ENCODE results near the gene E4F1. TPM values are rescaled to one million over a fixed set of nuclear protein-coding genes. Genes with fewer than 3 reads are reported as not detected.

E4F1 gene
- polyA plus RNA-seq, 1 experiment = 17.6 TPM

- Histone ChIP-seq H3K27me3 (ENCODE audit: control insufficient read depth, insufficient read depth, low read length) (peaks cover 28% of the 10 kb centered on the region), H3K4me3 (ENCODE audit: low read depth, low read length) (no peak overlapping the region), H3K36me3 (ENCODE audit: control insufficient read depth, insufficient read depth, low read length) (no peaks in the 10 kb centered on the region)
- no peak for DNase-seq (ENCODE audit: low read depth)
- TF ChIP-seq, protein P1, sequence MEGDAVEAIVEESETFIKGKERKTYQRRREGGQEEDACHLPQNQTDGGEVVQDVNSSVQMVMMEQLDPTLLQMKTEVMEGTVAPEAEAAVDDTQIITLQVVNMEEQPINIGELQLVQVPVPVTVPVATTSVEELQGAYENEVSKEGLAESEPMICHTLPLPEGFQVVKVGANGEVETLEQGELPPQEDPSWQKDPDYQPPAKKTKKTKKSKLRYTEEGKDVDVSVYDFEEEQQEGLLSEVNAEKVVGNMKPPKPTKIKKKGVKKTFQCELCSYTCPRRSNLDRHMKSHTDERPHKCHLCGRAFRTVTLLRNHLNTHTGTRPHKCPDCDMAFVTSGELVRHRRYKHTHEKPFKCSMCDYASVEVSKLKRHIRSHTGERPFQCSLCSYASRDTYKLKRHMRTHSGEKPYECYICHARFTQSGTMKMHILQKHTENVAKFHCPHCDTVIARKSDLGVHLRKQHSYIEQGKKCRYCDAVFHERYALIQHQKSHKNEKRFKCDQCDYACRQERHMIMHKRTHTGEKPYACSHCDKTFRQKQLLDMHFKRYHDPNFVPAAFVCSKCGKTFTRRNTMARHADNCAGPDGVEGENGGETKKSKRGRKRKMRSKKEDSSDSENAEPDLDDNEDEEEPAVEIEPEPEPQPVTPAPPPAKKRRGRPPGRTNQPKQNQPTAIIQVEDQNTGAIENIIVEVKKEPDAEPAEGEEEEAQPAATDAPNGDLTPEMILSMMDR (IDR thresholded peaks at IDR 0.05; ENCODE audit: insufficient read depth, low read depth, low read length) = no peak
- ChIA-PET POLR2A (interaction anchor here (0.5 kb wide), 1 partner anchor 15 kb away, joined by 3 read pairs; no protein-coding TSS in a partner anchor), CTCF (interaction anchor here (0.6 to 1.7 kb wide), 4 partner anchors 13 to 1540 kb away, joined by 3 to 5 read pairs (median 3); partner anchors contain the start of gene TRAF7)
These were observed 29.1 kb upstream of the E4F1 start for GRCh38 chr16:2194166-2194834.

GRCh38 chr16:2194852-2195321 is 28.5 kb upstream of the E4F1 start:
- ChIA-PET CTCF (interaction anchor here (0.6 to 1.7 kb wide), 5 partner anchors 14 to 1541 kb away, joined by 3 to 5 read pairs (median 3); partner anchors contain the start of gene TRAF7), POLR2A (no interaction called here)
- Histone ChIP-seq H3K27me3 (ENCODE audit: control insufficient read depth, insufficient read depth, low read length) (peaks cover 29% of the 10 kb centered on the region), H3K4me3 (ENCODE audit: low read depth, low read length) (no peak overlapping the region), H3K36me3 (ENCODE audit: control insufficient read depth, insufficient read depth, low read length) (no peaks in the 10 kb centered on the region)
- TF ChIP-seq, protein P1 (IDR thresholded peaks at IDR 0.05; ENCODE audit: insufficient read depth, low read depth, low read length) = peak; percentile 13; the same call in 1 of the 2 replicates
- no peak for DNase-seq (ENCODE audit: low read depth)

DNA sequence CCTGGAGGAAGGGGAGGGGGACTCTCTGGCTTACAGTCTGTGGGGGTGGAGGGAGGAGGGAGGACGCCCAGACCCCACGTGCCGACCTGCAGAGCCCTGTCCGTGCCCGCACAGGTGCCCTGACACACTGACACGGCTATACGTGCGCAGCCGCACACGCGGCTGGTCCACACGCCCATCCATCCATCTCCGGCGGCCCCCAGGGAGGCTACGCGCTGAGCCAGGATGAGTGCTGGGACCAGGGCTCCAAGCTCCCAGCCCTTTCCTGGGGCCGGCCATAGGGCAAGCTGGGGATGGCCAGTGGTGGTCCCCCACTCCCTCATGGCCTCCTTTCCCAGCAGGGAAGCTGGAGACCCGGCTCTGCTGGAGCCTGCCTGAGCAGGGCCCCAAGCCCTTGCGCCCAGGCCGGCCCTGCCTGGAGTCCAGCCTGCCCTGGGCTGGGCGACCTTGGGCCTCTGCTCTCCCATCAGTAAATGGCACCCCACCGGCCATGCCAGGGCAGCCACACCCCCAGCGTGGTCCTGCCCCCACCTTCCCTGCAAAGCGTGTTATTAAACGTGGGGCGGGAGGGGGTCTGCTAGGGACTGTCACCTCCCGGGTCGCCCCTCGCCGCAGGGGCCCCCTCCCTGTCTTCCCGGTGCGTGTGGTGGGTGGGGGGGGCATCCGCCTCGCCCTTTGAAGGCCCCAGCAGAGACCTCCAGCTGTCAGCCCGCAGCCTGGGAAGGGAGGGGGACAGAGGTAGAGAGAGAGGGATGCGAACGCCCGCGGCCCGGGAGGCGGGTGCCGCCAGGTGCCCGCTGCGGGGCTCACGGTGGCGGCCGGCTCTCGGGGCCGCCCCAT is 27.8 kb upstream of the E4F1 start:
- no peaks in the 10 kb centered on the region for H3K36me3 ChIP-seq (ENCODE audit: control insufficient read depth, insufficient read depth, low read length)
- DNase-seq (ENCODE audit: low read depth) = no peak
- H3K27me3 ChIP-seq (ENCODE audit: control insufficient read depth, insufficient read depth, low read length) = peaks cover 31% of the 10 kb centered on the region
- TF ChIP-seq, protein P1 (IDR thresholded peaks at IDR 0.05; ENCODE audit: insufficient read depth, low read depth, low read length) = no peak
- no peak overlapping the region for H3K4me3 ChIP-seq (ENCODE audit: low read depth, low read length)
- POLR2A ChIA-PET = no interaction called here
- CTCF ChIA-PET = interaction anchor here (0.5 to 1.5 kb wide), 5 partner anchors 14 to 139 kb away, joined by 3 to 4 read pairs (median 3); partner anchors contain the start of gene ECI1

DNA sequence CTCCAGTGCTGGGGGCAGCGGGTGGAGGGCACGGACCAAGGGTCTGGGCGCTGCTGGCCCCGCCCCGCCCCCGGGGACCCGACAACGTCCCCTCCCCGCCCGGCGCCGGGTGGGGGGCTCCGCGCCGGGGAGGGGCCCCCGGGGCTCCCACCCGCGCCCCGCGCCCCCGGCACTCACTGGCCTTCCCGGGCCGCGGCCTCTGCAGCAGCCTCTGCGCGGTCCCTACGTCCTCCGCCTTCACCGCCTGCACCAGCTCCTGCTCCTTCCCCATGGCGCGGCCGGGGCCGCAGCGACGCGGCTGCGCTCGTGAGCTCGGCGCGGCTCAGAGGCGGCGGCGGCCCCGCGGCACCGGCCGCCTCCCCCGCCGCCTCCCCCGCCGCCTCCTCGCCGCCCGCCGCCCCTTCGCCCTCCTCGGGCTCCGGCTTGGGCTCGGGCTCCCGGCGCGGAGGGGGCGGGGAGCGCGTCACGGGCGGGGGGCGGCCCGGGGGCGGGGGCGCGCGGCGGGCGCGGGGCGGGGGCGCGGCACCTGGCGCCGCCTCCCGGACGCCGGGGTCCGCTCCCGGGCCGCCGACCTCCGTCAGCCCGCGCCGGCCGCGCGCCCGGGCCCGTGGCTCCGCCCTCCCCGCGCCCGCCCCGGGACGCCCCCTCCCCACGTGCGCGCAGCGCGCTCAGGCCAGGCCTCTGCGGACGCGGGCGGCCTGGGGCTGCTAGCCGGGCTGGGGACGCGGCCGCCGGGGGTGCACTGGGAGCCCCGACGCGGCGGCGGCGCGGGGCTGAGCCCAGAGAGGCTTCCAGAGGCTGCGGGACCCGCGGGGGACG is 27.0 kb upstream of the E4F1 start, which contains the start of gene CASKIN1:
CASKIN1 (minus strand) TSS at position 444 of the 819 bp plus-strand sequence; CDS start at position 271, 173 bp downstream.
- no peaks in the 10 kb centered on the region for H3K36me3 ChIP-seq (ENCODE audit: control insufficient read depth, insufficient read depth, low read length)
- ChIA-PET POLR2A (no interaction called here), CTCF (interaction anchor here (0.5 to 1.5 kb wide), 2 partner anchors 55 to 116 kb away, joined by 3 to 4 read pairs; partner anchors contain the start of gene ECI1)
- peaks cover 31% of the 10 kb centered on the region for H3K27me3 ChIP-seq (ENCODE audit: control insufficient read depth, insufficient read depth, low read length)
- no peak for DNase-seq (ENCODE audit: low read depth)
- TF ChIP-seq, protein P1 (IDR thresholded peaks at IDR 0.05; ENCODE audit: insufficient read depth, low read depth, low read length) = no peak
- H3K4me3 ChIP-seq (ENCODE audit: low read depth, low read length) = peak within 1 kb of the TSS; percentile 29; the same call in 1 of the 2 replicates
